ENCODE measurements around the gene NEK9. TPM values are rescaled to one million over a fixed set of nuclear protein-coding genes. Genes with fewer than 3 reads are reported as not detected.

The NEK9 gene
- total and polyA plus RNA-seq, 9 of the 15 experiments (the other 6 are each of a cell fraction or from before 2014, with no cell fraction given): 2.8 to 39.6 (median 19.8) TPM

DNA sequence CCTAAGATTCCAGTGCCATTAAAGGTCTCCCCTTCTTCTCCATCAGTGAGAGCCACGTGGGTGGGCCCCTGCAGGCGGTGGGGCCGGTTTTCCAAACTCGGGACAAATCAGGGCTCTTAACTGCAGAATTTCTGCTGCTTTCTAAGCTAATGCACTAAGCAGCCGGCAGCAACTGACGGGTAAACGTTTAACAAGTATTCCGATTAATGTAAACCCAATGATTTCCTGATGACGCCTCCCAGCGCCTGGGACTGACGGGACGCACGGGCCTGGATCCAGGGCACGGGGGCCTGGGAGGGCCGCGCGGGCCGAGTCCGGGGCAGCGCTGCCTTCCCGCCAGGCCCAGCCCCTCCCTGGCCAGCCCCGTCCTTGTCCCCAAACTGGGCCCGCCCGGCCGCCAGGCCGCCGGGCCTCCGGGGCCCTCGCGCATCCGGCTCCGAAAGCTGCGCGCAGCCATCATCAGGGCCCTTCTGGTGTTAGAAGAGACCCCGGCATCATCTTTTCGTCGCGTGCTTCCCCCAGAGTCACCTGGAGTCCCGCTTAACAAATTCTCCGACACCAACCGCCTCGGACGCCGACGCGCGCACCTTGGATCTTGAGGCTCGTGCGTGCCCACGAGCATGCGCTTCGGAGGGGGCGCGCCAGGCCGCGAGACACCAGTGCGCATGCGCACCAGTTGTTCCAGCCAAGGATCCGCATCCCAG, 75.8 kb downstream of the NEK9 start, which contains the start of gene MLH3 (continued):
- TF ChIP-seq PBX2 (CRISPR knock-in tag; IDR thresholded peaks at IDR 0.05; ENCODE audit: low read depth) (no peak), PBX2 (tag; conservative IDR thresholded peaks at IDR 0.05; ENCODE audit: low read depth) (no peak), MYC (IDR thresholded peaks at IDR 0.05; ENCODE audit: low read depth, low read length) (peak; percentile 83), MYC (CRISPR knock-in tag; IDR thresholded peaks at IDR 0.05; ENCODE audit: borderline replicate concordance, low read depth) (no peak), ESRRB (CRISPR knock-in tag; IDR thresholded peaks at IDR 0.05; ENCODE audit: borderline replicate concordance) (no peak), NR1H2 (CRISPR knock-in tag; IDR thresholded peaks at IDR 0.05) (no peak), PREB (CRISPR knock-in tag; IDR thresholded peaks at IDR 0.05) (no peak), TAL1 (IDR thresholded peaks at IDR 0.05) (no peak), DIDO1 (tag; IDR thresholded peaks at IDR 0.05; ENCODE audit: low read depth) (no peak), FOXJ2 (tag; IDR thresholded peaks at IDR 0.05) (no peak), FOXM1 (IDR thresholded peaks at IDR 0.05; ENCODE audit: low read depth) (no peak), FOXM1 (CRISPR knock-in tag; IDR thresholded peaks at IDR 0.05; ENCODE audit: low read depth) (no peak), NRF1 (conservative IDR thresholded peaks at IDR 0.05 in 1 of 2, IDR thresholded peaks at IDR 0.05 in 1 of 2) (peak; percentile 98), DACH1 (IDR thresholded peaks at IDR 0.05; ENCODE audit: partially characterized antibody) (no peak), PHF20 (IDR thresholded peaks at IDR 0.05; ENCODE audit: partially characterized antibody) (peak; percentile 54), PHTF2 (CRISPR knock-in tag; IDR thresholded peaks at IDR 0.05) (no peak), MIER1 (IDR thresholded peaks at IDR 0.05; ENCODE audit: low read depth) (no peak), RBBP5 (IDR thresholded peaks at IDR 0.05; ENCODE audit: borderline replicate concordance, insufficient read depth, low read length, poor library complexity, severe bottlenecking) (peak; percentile 78), BCLAF1 (IDR thresholded peaks at IDR 0.05; ENCODE audit: borderline replicate concordance in 1 of 2, control insufficient read depth in 1 of 2, low read depth in 2 of 2, low read length in 1 of 2) (no peak), SMC3 (conservative IDR thresholded peaks at IDR 0.05; ENCODE audit: insufficient read depth, low read depth, low read length) (no peak), HNRNPLL (IDR thresholded peaks at IDR 0.05; ENCODE audit: low read depth, low read length, poor library complexity, severe bottlenecking) (peak; percentile 17), ZNF124 (CRISPR knock-in tag; IDR thresholded peaks at IDR 0.05) (no peak)
